ENCODE results near the gene ATRX.

GRCh38 chrX:77572322-77572721 is 213.7 kb downstream of the ATRX start:
- no peak for TF ChIP-seq CTCF (IDR thresholded peaks at IDR 0.05)
- TF ChIP-seq POLR2A (IDR thresholded peaks at IDR 0.05): no peak
- no peak for TF ChIP-seq POLR2AphosphoS5 (IDR thresholded peaks at IDR 0.05)
- TF ChIP-seq EP300 (IDR thresholded peaks at IDR 0.05): no peak
